ENCODE measurements around the gene C17orf100. TPM values are rescaled to one million over a fixed set of nuclear protein-coding genes. Genes with fewer than 3 reads are reported as not detected.

The C17orf100 gene
- polyA plus RNA-seq, 1 donor (not counting 4 experiments of a cell fraction or from before 2014, with no cell fraction given) = 0.49 TPM

GRCh38 chr17:6660101-6660500 lies 8.5 kb downstream of the C17orf100 start:
- no peak for FAIRE-seq
- dilution Hi-C loops (cut with MboI; ENCODE audit: extremely low pct_ligation_motif_present, low sequenced_read_pairs) = no loop called here
- H3K4me1 ChIP-seq (ENCODE audit: control insufficient read depth, extremely low read depth, insufficient read depth, low read length) = peaks cover 9% of the 10 kb centered on the region

GRCh38 chr17:6660805-6661463 lies 9.4 kb downstream of the C17orf100 start:
- Histone ChIP-seq H3K9me1 (ENCODE audit: control insufficient read depth, extremely low read depth, insufficient read depth, low read length) (no peaks in the 10 kb centered on the region), H3K4me3 (ENCODE audit: control insufficient read depth in 2 of 3, extremely low read depth in 1 of 3, insufficient read depth in 2 of 3, low read depth in 1 of 3, low read length in 3 of 3) (no peak overlapping the region), H3K9me3 (ENCODE audit: control insufficient read depth, low read depth, low read length) (no peaks in the 10 kb centered on the region), H4K20me1 (ENCODE audit: control insufficient read depth, extremely low read depth, insufficient read depth, low read length) (no peaks in the 10 kb centered on the region), H3K79me2 (ENCODE audit: control insufficient read depth, insufficient read depth, low read length) (no peaks in the 10 kb centered on the region), H3K9ac (ENCODE audit: control insufficient read depth, extremely low read depth, insufficient read depth, low read length) (no peak overlapping the region), H3K36me3 (ENCODE audit: control insufficient read depth in 2 of 2, extremely low read depth in 1 of 2, insufficient read depth in 2 of 2, low read length in 2 of 2) (no peaks in the 10 kb centered on the region), H3K4me1 (ENCODE audit: control insufficient read depth, extremely low read depth, insufficient read depth, low read length) (peaks cover 6% of the 10 kb centered on the region), H3K27me3 (ENCODE audit: control insufficient read depth, extremely low read depth, insufficient read depth, low read length) (no peaks in the 10 kb centered on the region), H2AFZ (ENCODE audit: control insufficient read depth, low read length) (no peak overlapping the region), H3K4me2 (ENCODE audit: control insufficient read depth, extremely low read depth, insufficient read depth, low read depth, low read length) (no peak overlapping the region), H3K27ac (ENCODE audit: control insufficient read depth, insufficient read depth, low read length) (no peak overlapping the region)
- no peak for FAIRE-seq
- no peak for DNase-seq (ENCODE audit: low read depth, low spot score)
- dilution Hi-C loops (cut with MboI; ENCODE audit: extremely low pct_ligation_motif_present, low sequenced_read_pairs) = no loop called here
- no peak for TF ChIP-seq CTCF (optimal IDR thresholded peaks at IDR 0.05 in 1 of 3, IDR thresholded peaks at IDR 0.05 in 1 of 3, conservative IDR thresholded peaks at IDR 0.05 in 1 of 3; ENCODE audit: extremely low read depth in 1 of 3, insufficient read depth in 2 of 3, low read length in 3 of 3)
- no peak for TF ChIP-seq EZH2 (IDR thresholded peaks at IDR 0.05; ENCODE audit: low read length)

More at GRCh38 chr17:6660101-6660500, 8.5 kb downstream of the C17orf100 start:
- no peak overlapping the region for H3K4me3 ChIP-seq (ENCODE audit: control insufficient read depth in 2 of 3, extremely low read depth in 1 of 3, insufficient read depth in 2 of 3, low read depth in 1 of 3, low read length in 3 of 3)
- no peak overlapping the region for H3K9ac ChIP-seq (ENCODE audit: control insufficient read depth, extremely low read depth, insufficient read depth, low read length)
- no peaks in the 10 kb centered on the region for H3K36me3 ChIP-seq (ENCODE audit: control insufficient read depth in 2 of 2, extremely low read depth in 1 of 2, insufficient read depth in 2 of 2, low read length in 2 of 2)
- no peaks in the 10 kb centered on the region for H3K9me1 ChIP-seq (ENCODE audit: control insufficient read depth, extremely low read depth, insufficient read depth, low read length)
- no peaks in the 10 kb centered on the region for H3K9me3 ChIP-seq (ENCODE audit: control insufficient read depth, low read depth, low read length)
- no peak overlapping the region for H3K4me2 ChIP-seq (ENCODE audit: control insufficient read depth, extremely low read depth, insufficient read depth, low read depth, low read length)
- H3K27me3 ChIP-seq (ENCODE audit: control insufficient read depth, extremely low read depth, insufficient read depth, low read length) = no peaks in the 10 kb centered on the region
- DNase-seq (ENCODE audit: low read depth, low spot score) = no peak
- TF ChIP-seq CTCF (optimal IDR thresholded peaks at IDR 0.05 in 1 of 3, IDR thresholded peaks at IDR 0.05 in 1 of 3, conservative IDR thresholded peaks at IDR 0.05 in 1 of 3; ENCODE audit: extremely low read depth in 1 of 3, insufficient read depth in 2 of 3, low read length in 3 of 3) = no peak
- no peak for TF ChIP-seq EZH2 (IDR thresholded peaks at IDR 0.05; ENCODE audit: low read length)
- H3K79me2 ChIP-seq (ENCODE audit: control insufficient read depth, insufficient read depth, low read length) = no peaks in the 10 kb centered on the region
- no peak overlapping the region for H2AFZ ChIP-seq (ENCODE audit: control insufficient read depth, low read length)
- H3K27ac ChIP-seq (ENCODE audit: control insufficient read depth, insufficient read depth, low read length) = no peak overlapping the region
- H4K20me1 ChIP-seq (ENCODE audit: control insufficient read depth, extremely low read depth, insufficient read depth, low read length) = no peaks in the 10 kb centered on the region

Measured in keratinocyte (primary cell).